Endothelial cell of umbilical vein (primary cell): ENCODE results near the gene KIF5C. TPM values are rescaled to one million over a fixed set of nuclear protein-coding genes. Genes with fewer than 3 reads are reported as not detected.

Experiments
- BruUV-seq: library from RNA; stranded (reverse); fragments of 400-500 nt; replicated peaks from 2 replicates; lab custom pipeline; 2021; lab: Mats Ljungman, UMichigan
- CTCF ChIA-PET: fragments of 300-600, 350-600 bp; sonication (Branson Sonifier 250); formaldehyde crosslinking; loops from one replicate; lab custom pipeline; 2021; ENCODE audit warnings: antibody characterized with exemption, inconsistent platforms; lab: Charles Lee
- POLR2A ChIA-PET: fragments of 300-600, 350-600 bp; sonication (Branson Sonifier 250); formaldehyde crosslinking; loops from one replicate; lab custom pipeline; 2021; ENCODE audit warnings: antibody characterized with exemption, inconsistent platforms; lab: Charles Lee
- DNase-seq: peaks from one replicate; pipeline ENCODE4 v3.0.0-alpha.2; 2011; ENCODE audit warnings: low read depth, low spot score
- FAIRE-seq: peaks from 2 replicates; lab custom pipeline; 2011; peaks lifted over from hg19 to GRCh38; lab: Jason Lieb, UNC
- H2AFZ ChIP-seq: 2 replicates; pipeline ENCODE4 v1.6.0; 2012; ENCODE audit warnings: low read depth, low read length, control low read depth, inconsistent platforms
- H3K27ac ChIP-seq: 2 replicates; pipeline ENCODE4 v1.5.1; 2011; ENCODE audit warnings: low read depth, mild to moderate bottlenecking, control low read depth, low read length, moderate library complexity; ENCODE audit not compliant: insufficient read depth
- H3K27me3 ChIP-seq, 2 experiments: 2 replicates each; pipeline versions ENCODE4 v1.6.0 to v1.6.1; 2011; ENCODE audit warnings: low read length in 2 of 2, mixed read lengths in 1 of 2; ENCODE audit not compliant: control insufficient read depth in 2 of 2, insufficient read depth in 2 of 2
- H3K36me3 ChIP-seq, 2 experiments: 2 replicates in 1 of 2; 3 replicates in 1 of 2; pipeline ENCODE4 v1.5.1; 2011; ENCODE audit warnings: low read length in 2 of 2, mild to moderate bottlenecking in 1 of 2, moderate library complexity in 1 of 2; ENCODE audit not compliant: control insufficient read depth in 2 of 2, insufficient read depth in 2 of 2; ENCODE audit errors: extremely low read depth in 1 of 2
- H3K4me1 ChIP-seq: 3 replicates; pipeline ENCODE4 v1.5.1; 2011; ENCODE audit warnings: mild to moderate bottlenecking, low read length; ENCODE audit not compliant: control insufficient read depth, insufficient read depth; ENCODE audit errors: extremely low read depth
- H3K4me2 ChIP-seq: 2 replicates; pipeline ENCODE4 v1.6.1; 2011; ENCODE audit warnings: low read length, control low read depth, mixed read lengths; ENCODE audit not compliant: insufficient read depth
- H3K4me3 ChIP-seq, 3 experiments: fragments of 200-600 bp in 1 of 3; sonication (generic), shearing (Covaris generic) in 1 of 3; replicated peaks in 1 of 3; 2 replicates each; pipeline ENCODE4 v1.5.1; 2011 to 2016; ENCODE audit warnings: control low read depth in 3 of 3, low read length in 3 of 3, mild to moderate bottlenecking in 2 of 3, inconsistent platforms in 1 of 3, low read depth in 1 of 3, moderate library complexity in 1 of 3; ENCODE audit not compliant: insufficient read depth in 1 of 3
- H3K79me2 ChIP-seq: 2 replicates; pipeline ENCODE4 v1.6.0; 2012; ENCODE audit warnings: low read length, inconsistent platforms; ENCODE audit not compliant: control insufficient read depth, insufficient read depth
- H3K9ac ChIP-seq: replicated peaks from 2 replicates; pipeline ENCODE3; 2011; ENCODE audit warnings: low read length, control low read depth; ENCODE audit not compliant: insufficient read depth; ENCODE audit errors: extremely low read depth
- H3K9me1 ChIP-seq: replicated peaks from 3 replicates; pipeline ENCODE4 v1.6.0; 2011; ENCODE audit warnings: mild to moderate bottlenecking, low read length; ENCODE audit not compliant: control insufficient read depth, insufficient read depth; ENCODE audit errors: extremely low read depth
- H3K9me3 ChIP-seq: replicated peaks from 2 replicates; pipeline ENCODE4 v1.5.1; 2012; ENCODE audit warnings: low read length, inconsistent platforms; ENCODE audit not compliant: control insufficient read depth, insufficient read depth
- H4K20me1 ChIP-seq: replicated peaks from 2 replicates; pipeline ENCODE3; 2011; ENCODE audit warnings: mild to moderate bottlenecking, low read length; ENCODE audit not compliant: control insufficient read depth, insufficient read depth; ENCODE audit errors: extremely low read depth
- EZH2 ChIP-seq: IDR thresholded peaks from 2 replicates; pipeline ENCODE4 v1.6.1; 2012; ENCODE audit warnings: borderline replicate concordance, low read depth, mild to moderate bottlenecking, moderate library complexity, low read length, inconsistent platforms; ENCODE audit not compliant: severe bottlenecking
- FOS ChIP-seq: IDR thresholded peaks from 2 replicates; pipeline ENCODE4 v1.6.1; 2011; ENCODE audit warnings: mild to moderate bottlenecking, low read length, moderate library complexity, borderline replicate concordance; ENCODE audit not compliant: insufficient read depth
- GATA2 ChIP-seq: IDR thresholded peaks from 2 replicates; pipeline ENCODE4 v1.7.0; 2011; ENCODE audit warnings: low read depth, mild to moderate bottlenecking, moderate library complexity, mixed read lengths, low read length; ENCODE audit not compliant: insufficient read length, insufficient read depth
- JUN ChIP-seq: IDR thresholded peaks from 2 replicates; pipeline ENCODE4 v1.6.1; 2011; ENCODE audit warnings: borderline replicate concordance, low read depth; ENCODE audit not compliant: insufficient read length, insufficient read depth
- MAX ChIP-seq: IDR thresholded peaks from 2 replicates; pipeline ENCODE4 v1.6.1; 2011; ENCODE audit not compliant: insufficient read depth, insufficient read length
- MYC ChIP-seq: IDR thresholded peaks from one replicate; pipeline ENCODE4 v1.6.1; 2011; ENCODE audit warnings: mild to moderate bottlenecking, low read depth, low read length
- POLR2A ChIP-seq: IDR thresholded peaks from 2 replicates; pipeline ENCODE4 v1.6.1; 2012; ENCODE audit warnings: low read depth, mild to moderate bottlenecking, control low read depth, low read length
- POLR2AphosphoS5 ChIP-seq: IDR thresholded peaks from 2 replicates; pipeline ENCODE4 v1.6.1; 2012; ENCODE audit warnings: low read depth, mild to moderate bottlenecking, control low read depth, low read length, moderate library complexity; ENCODE audit not compliant: insufficient read depth
- dilution Hi-C: fragments of 300-500 bp; cut with MboI; formaldehyde crosslinking; loops from one replicate; pipeline ENCODE4 v1.15.0; 2019; ENCODE audit warnings: low sequenced_read_pairs; ENCODE audit not compliant: extremely low pct_ligation_motif_present
- intact Hi-C: fragments of 100-400 bp; cut with micrococcal nuclease; formaldehyde crosslinking; loops from one replicate; pipeline ENCODE4 v1.10.0; 2022
- polyA plus RNA-seq, 4 experiments: library from polyadenylated mRNA; depleted of rRNA in 3 of 4; stranded (reverse) in 3 of 4; unstranded in 1 of 4; fragments of >200 nt; gene quantifications; 2 replicates each; pipeline versions ENCODE4 v1.2.1 to v1.2.3, GENCODE V29; 2011 to 2012; ENCODE audit warnings: missing spikeins in 1 of 4
- total RNA-seq: library from RNA; stranded (reverse); gene quantifications from 2 replicates; pipeline ENCODE4 v1.2.3, GENCODE V29; 2021
- TF ChIP-seq, protein P1 (sequence below), 2 donors: IDR thresholded peaks; 1 replicate in 1 of 2; 2 replicates in 1 of 2; pipeline ENCODE4 v1.5.1; 2011; ENCODE audit warnings: low read length in 2 of 2, mild to moderate bottlenecking in 2 of 2, moderate library complexity in 2 of 2, control low read depth in 1 of 2, inconsistent platforms in 1 of 2, low read depth in 1 of 2; ENCODE audit not compliant: insufficient read depth in 1 of 2; ENCODE audit errors: extremely low read depth in 1 of 2

Gene KIF5C
- total and polyA plus RNA-seq, 2 donors (not counting 3 experiments of a cell fraction or from before 2014, with no cell fraction given): 0.01 to 0.55 TPM

GRCh38 chr2:149062531-149062930 lies 187.5 kb downstream of the KIF5C start:
- dilution Hi-C loops: no loop called here
- Histone ChIP-seq H4K20me1 (no peaks in the 10 kb centered on the region), H3K27me3 (no peaks in the 10 kb centered on the region), H3K79me2 (no peaks in the 10 kb centered on the region), H3K27ac (no peak overlapping the region), H3K9ac (no peak overlapping the region), H3K9me3 (no peaks in the 10 kb centered on the region), H3K9me1 (no peaks in the 10 kb centered on the region), H3K4me2 (no peak overlapping the region), H3K4me3 (no peak overlapping the region), H2AFZ (no peak overlapping the region), H3K36me3 (no peaks in the 10 kb centered on the region), H3K4me1 (no peaks in the 10 kb centered on the region)
- ChIA-PET POLR2A (no interaction called here), CTCF (no interaction called here)
- TF ChIP-seq POLR2A (no peak), GATA2 (no peak), EZH2 (no peak), POLR2AphosphoS5 (no peak), MAX (no peak), JUN (no peak), MYC (no peak), FOS (no peak)
- TF ChIP-seq, protein P1, sequence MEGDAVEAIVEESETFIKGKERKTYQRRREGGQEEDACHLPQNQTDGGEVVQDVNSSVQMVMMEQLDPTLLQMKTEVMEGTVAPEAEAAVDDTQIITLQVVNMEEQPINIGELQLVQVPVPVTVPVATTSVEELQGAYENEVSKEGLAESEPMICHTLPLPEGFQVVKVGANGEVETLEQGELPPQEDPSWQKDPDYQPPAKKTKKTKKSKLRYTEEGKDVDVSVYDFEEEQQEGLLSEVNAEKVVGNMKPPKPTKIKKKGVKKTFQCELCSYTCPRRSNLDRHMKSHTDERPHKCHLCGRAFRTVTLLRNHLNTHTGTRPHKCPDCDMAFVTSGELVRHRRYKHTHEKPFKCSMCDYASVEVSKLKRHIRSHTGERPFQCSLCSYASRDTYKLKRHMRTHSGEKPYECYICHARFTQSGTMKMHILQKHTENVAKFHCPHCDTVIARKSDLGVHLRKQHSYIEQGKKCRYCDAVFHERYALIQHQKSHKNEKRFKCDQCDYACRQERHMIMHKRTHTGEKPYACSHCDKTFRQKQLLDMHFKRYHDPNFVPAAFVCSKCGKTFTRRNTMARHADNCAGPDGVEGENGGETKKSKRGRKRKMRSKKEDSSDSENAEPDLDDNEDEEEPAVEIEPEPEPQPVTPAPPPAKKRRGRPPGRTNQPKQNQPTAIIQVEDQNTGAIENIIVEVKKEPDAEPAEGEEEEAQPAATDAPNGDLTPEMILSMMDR (IDR thresholded peaks at IDR 0.05; ENCODE audit: extremely low read depth in 1 of 2, insufficient read depth in 1 of 2, low read depth in 1 of 2, low read length in 2 of 2): no peak
- no peak for FAIRE-seq
- DNase-seq: no peak
- BruUV-seq: no TSS peak
- intact Hi-C loops: no loop called here
